Colonic mucosa (tissue), 4 donors: ENCODE data around the gene PLCH1. TPM values are rescaled to one million over a fixed set of nuclear protein-coding genes. Genes with fewer than 3 reads are reported as not detected.

Experiments used
- DNase-seq: peaks from one replicate; pipeline ENCODE4 v3.0.0-alpha.2; 2020
- H3K27ac ChIP-seq: fragments of 200-600 bp; one replicate; pipeline ENCODE4 v1.8.0; 2021
- H3K27me3 ChIP-seq: fragments of 200-600 bp; one replicate; pipeline ENCODE4 v1.8.0; 2021
- H3K36me3 ChIP-seq: fragments of 200-600 bp; one replicate; pipeline ENCODE4 v1.8.0; 2021
- H3K4me1 ChIP-seq: fragments of 200-600 bp; one replicate; pipeline ENCODE4 v1.8.0; 2021; ENCODE audit warnings: mild to moderate bottlenecking
- H3K4me3 ChIP-seq: fragments of 200-600 bp; one replicate; pipeline ENCODE4 v1.8.0; 2021
- H3K9ac ChIP-seq, 2 donors: one replicate each; pipeline ENCODE4 v1.7.0; 2013; ENCODE audit warnings: control low read depth in 2 of 2, low read depth in 2 of 2, low read length in 2 of 2
- H3K9me3 ChIP-seq: fragments of 200-600 bp; one replicate; pipeline ENCODE4 v1.8.0; 2021
- CTCF ChIP-seq: fragments of 200-600 bp; IDR thresholded peaks from one replicate; pipeline ENCODE4 v1.8.0; 2022; ENCODE audit warnings: antibody characterized with exemption, mild to moderate bottlenecking
- intact Hi-C: fragments of 100-400 bp; cut with DNase I; formaldehyde crosslinking; loops from one replicate; pipeline ENCODE4 v1.14.1; 2022
- total RNA-seq, 2 donors: library from RNA; stranded (reverse); fragmentation: NEBNext Ultra II Directional in 1 of 2; extraction: Animal tissue kit (Norgen Biotek cat#: 25700) in 1 of 2; gene quantifications; one replicate each; pipeline ENCODE4 v1.2.1, GENCODE V29; 2021
- donor health status: healthy.
- donor health status: DM: no; HTN: no; CAD: no.
- donor health status: DM: no; HTN: no; CAD: no.

Gene PLCH1
- total RNA-seq, 2 donors from 2014 or later: 8.2 to 11.0 TPM

DNA sequence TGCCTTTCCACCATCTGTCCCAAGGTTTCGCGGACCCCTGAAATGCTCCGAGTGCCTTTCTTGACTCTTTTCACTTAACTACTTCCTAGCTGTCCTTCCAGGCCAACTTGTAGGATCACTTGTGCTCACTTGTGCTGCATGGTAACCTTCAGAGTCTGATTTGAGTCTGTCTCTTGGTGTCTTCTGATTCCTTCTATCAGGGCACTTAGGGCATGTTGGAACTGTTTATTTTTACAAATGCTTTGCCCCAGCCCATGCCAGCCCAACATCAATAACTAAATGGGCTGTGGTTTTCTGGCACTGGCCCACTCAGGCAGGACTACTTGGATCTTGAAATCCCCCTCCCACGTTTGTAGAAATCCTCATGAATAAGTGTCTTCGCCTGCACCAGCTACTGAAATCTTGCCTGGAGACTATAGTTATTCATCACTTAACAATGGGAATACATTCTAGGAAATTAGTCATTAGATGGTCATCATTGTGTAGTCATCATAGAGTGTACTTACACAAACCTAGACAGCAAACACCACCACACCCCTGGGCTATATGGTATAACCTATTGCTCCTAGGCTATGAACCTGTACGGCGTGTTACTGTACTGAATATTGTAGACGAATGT lies 328.3 kb downstream of the PLCH1 start:
- no peak overlapping the region for H3K9ac ChIP-seq
- H3K27ac ChIP-seq: no peak overlapping the region
- TF ChIP-seq CTCF: no peak
- H3K9me3 ChIP-seq: no peaks in the 10 kb centered on the region
- H3K4me3 ChIP-seq: no peak overlapping the region
- H3K27me3 ChIP-seq: no peaks in the 10 kb centered on the region
- no peaks in the 10 kb centered on the region for H3K4me1 ChIP-seq
- DNase-seq: no peak
- H3K36me3 ChIP-seq: no peaks in the 10 kb centered on the region
- intact Hi-C loops: no loop called here

DNA sequence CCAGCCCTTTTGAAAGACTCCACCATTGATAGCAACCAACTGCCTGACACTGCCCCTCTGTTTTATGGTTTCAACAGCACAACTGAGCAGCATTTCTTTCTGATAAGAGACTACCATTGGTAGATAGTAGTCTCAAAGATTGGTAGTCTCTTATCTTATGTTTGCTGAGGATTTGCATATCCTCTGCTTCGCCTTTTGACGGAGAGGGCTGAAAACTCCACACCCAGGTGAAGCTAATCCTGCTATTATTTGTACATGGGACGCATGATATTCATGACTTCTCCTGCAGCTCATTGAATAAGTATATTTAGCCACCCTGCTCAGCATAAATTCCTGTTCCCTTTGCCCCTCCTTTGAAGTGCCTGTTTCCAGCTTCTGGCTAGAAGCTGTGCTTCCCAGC lies 332.0 kb downstream of the PLCH1 start:
- DNase-seq: no peak
- Histone ChIP-seq H3K9ac (no peak overlapping the region), H3K4me3 (no peak overlapping the region), H3K4me1 (no peaks in the 10 kb centered on the region), H3K27me3 (no peaks in the 10 kb centered on the region), H3K36me3 (no peaks in the 10 kb centered on the region), H3K27ac (no peak overlapping the region), H3K9me3 (no peaks in the 10 kb centered on the region)
- TF ChIP-seq CTCF: no peak
- intact Hi-C loops: no loop called here

GRCh38 chr3:155411500-155412223 lies 333.2 kb downstream of the PLCH1 start:
- Histone ChIP-seq H3K27ac (no peak overlapping the region), H3K4me3 (no peak overlapping the region), H3K4me1 (no peaks in the 10 kb centered on the region), H3K9ac (no peak overlapping the region), H3K9me3 (no peaks in the 10 kb centered on the region), H3K36me3 (no peaks in the 10 kb centered on the region), H3K27me3 (no peaks in the 10 kb centered on the region)
- intact Hi-C loops: no loop called here
- TF ChIP-seq CTCF: no peak
- DNase-seq: no peak

DNA sequence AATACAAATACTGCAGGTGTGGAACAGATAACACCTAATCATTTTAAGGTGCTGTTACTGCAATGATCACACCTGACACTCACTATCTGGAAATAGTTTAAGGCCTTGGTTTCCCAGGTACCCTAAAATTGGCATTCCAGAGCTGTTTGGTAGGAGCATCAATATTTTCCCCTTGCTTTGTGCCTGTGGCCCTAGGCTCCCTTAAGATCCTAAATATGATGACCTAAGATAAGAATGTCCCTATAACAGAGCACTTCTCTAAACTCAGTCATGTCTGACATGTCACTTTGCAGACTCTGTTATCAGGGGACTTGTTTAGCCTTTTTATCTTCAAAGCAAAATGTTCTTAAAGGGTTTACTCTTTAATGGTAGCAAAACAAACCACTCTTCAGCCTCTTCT lies 335.5 kb downstream of the PLCH1 start:
- no peaks in the 10 kb centered on the region for H3K27me3 ChIP-seq
- H3K36me3 ChIP-seq: no peaks in the 10 kb centered on the region
- intact Hi-C loops: no loop called here
- no peak for TF ChIP-seq CTCF
- no peaks in the 10 kb centered on the region for H3K9me3 ChIP-seq
- H3K9ac ChIP-seq: no peak overlapping the region
- DNase-seq: no peak
- no peak overlapping the region for H3K27ac ChIP-seq
- H3K4me3 ChIP-seq: no peak overlapping the region
- no peaks in the 10 kb centered on the region for H3K4me1 ChIP-seq

GRCh38 chr3:155407971-155408370 lies 336.9 kb downstream of the PLCH1 start:
- no peak for TF ChIP-seq CTCF
- DNase-seq: no peak
- H3K9ac ChIP-seq: no peak overlapping the region
- H3K27ac ChIP-seq: no peak overlapping the region
- H3K27me3 ChIP-seq: no peaks in the 10 kb centered on the region
- no peaks in the 10 kb centered on the region for H3K4me1 ChIP-seq
- no peaks in the 10 kb centered on the region for H3K9me3 ChIP-seq
- no peaks in the 10 kb centered on the region for H3K36me3 ChIP-seq
- H3K4me3 ChIP-seq: no peak overlapping the region
- intact Hi-C loops: no loop called here
